GM12878 (cell line): ENCODE measurements around the gene SLC39A11. TPM values are rescaled to one million over a fixed set of nuclear protein-coding genes. Genes with fewer than 3 reads are reported as not detected.

Experiments used
- ATAC-seq: fragments of 200-7000 bp; cut with Tn5 transposase; 3 replicates; pipeline ENCODE4 v1.9.1; 2020; ENCODE audit warnings: mild to moderate bottlenecking, moderate library complexity
- BruUV-seq: library from RNA; stranded (reverse); fragments of 400-500 nt; replicated peaks from 2 replicates; lab custom pipeline; 2021; lab: Mats Ljungman, UMichigan
- CTCF ChIA-PET: fragments of 300-600 bp; sonication (Branson Sonifier 250); formaldehyde crosslinking; extraction: SDS; loops from one replicate; lab custom pipeline; 2021; ENCODE audit warnings: inconsistent platforms; lab: Yijun Ruan, JAX
- POLR2A ChIA-PET: fragments of 350-600 bp; formaldehyde crosslinking; extraction: SDS; loops from one replicate; lab custom pipeline; 2021; ENCODE audit warnings: inconsistent platforms; lab: Charles Lee
- RAD21 ChIA-PET: fragments of 300-600 bp; sonication (Branson Sonifier 250); formaldehyde crosslinking; loops from one replicate; lab custom pipeline; 2023; ENCODE audit warnings: antibody characterized with exemption; ENCODE audit not compliant: unreplicated experiment; lab: Charles Lee
- SMC1A ChIA-PET: fragments of 300-600 bp; sonication (Branson Sonifier 250); formaldehyde crosslinking; loops from one replicate; lab custom pipeline; 2023; ENCODE audit not compliant: unreplicated experiment, uncharacterized antibody; lab: Charles Lee
- DNase-seq: peaks from one replicate; pipeline ENCODE4 v3.0.0-alpha.2; 2011; ENCODE audit warnings: low read depth, low spot score
- FAIRE-seq: peaks from 3 replicates; lab custom pipeline; 2011; peaks lifted over from hg19 to GRCh38; lab: Jason Lieb, UNC
- H2AFZ ChIP-seq: 2 replicates; pipeline ENCODE4 v1.6.0; 2011; ENCODE audit warnings: low read depth, low read length, control low read depth; ENCODE audit not compliant: control insufficient read depth
- H3K27ac ChIP-seq: 2 replicates; pipeline ENCODE4 v1.5.1; 2011; ENCODE audit warnings: control low read depth; ENCODE audit not compliant: control insufficient read depth, insufficient read depth
- H3K27me3 ChIP-seq, 2 experiments: replicated peaks in 1 of 2; 2 replicates each; pipeline versions ENCODE4 v1.6.0 to v1.6.1; 2011; ENCODE audit warnings: low read length in 1 of 2; ENCODE audit not compliant: control insufficient read depth in 2 of 2, insufficient read depth in 2 of 2
- H3K36me3 ChIP-seq, 2 experiments: 2 replicates each; pipeline ENCODE4 v1.5.1; 2011; ENCODE audit warnings: low read length in 1 of 2; ENCODE audit not compliant: control insufficient read depth in 2 of 2, insufficient read depth in 2 of 2
- H3K4me1 ChIP-seq: 2 replicates; pipeline ENCODE4 v1.6.1; 2011; ENCODE audit warnings: mild to moderate bottlenecking, low read length, moderate library complexity, mixed read lengths; ENCODE audit not compliant: control insufficient read depth, insufficient read depth
- H3K4me2 ChIP-seq: 2 replicates; pipeline ENCODE4 v1.6.0; 2011; ENCODE audit warnings: control low read depth; ENCODE audit not compliant: control insufficient read depth, insufficient read depth
- H3K4me3 ChIP-seq: fragments of 200-600 bp; sonication (generic); 2 replicates; pipeline ENCODE4 v1.5.1; 2016
- H3K79me2 ChIP-seq: 2 replicates; pipeline ENCODE4 v1.6.0; 2011; ENCODE audit warnings: low read length; ENCODE audit not compliant: control insufficient read depth, insufficient read depth
- H3K9ac ChIP-seq: 2 replicates; pipeline ENCODE4 v1.8.0; 2011; ENCODE audit warnings: low read length, control low read depth, mixed read lengths; ENCODE audit not compliant: control insufficient read depth, insufficient read depth
- H3K9me3 ChIP-seq: replicated peaks from 3 replicates; pipeline ENCODE4 v1.5.1; 2011; ENCODE audit warnings: mild to moderate bottlenecking, low read length; ENCODE audit not compliant: control insufficient read depth, insufficient read depth
- H4K20me1 ChIP-seq: 2 replicates; pipeline ENCODE4 v1.6.0; 2011; ENCODE audit not compliant: control insufficient read depth, insufficient read depth
- ASH2L ChIP-seq: fragments of 300-600, 200-600 bp; sonication (generic); IDR thresholded peaks from 2 replicates; pipeline ENCODE4 v1.6.1; 2017; ENCODE audit warnings: low read depth, mild to moderate bottlenecking, borderline replicate concordance
- EZH2 ChIP-seq: IDR thresholded peaks from 2 replicates; pipeline ENCODE4 v1.6.1; 2012; ENCODE audit warnings: low read depth, mild to moderate bottlenecking, control low read depth, inconsistent platforms, low read length, borderline replicate concordance; ENCODE audit not compliant: control insufficient read depth
- HCFC1 ChIP-seq: fragments of 150-350 bp; IDR thresholded peaks from 2 replicates; pipeline ENCODE4 v1.6.1; 2014; ENCODE audit warnings: low read length
- MXI1 ChIP-seq: fragments of 150-350 bp; IDR thresholded peaks from 2 replicates; pipeline ENCODE4 v1.6.1; 2011; ENCODE audit warnings: low read depth, mild to moderate bottlenecking, inconsistent platforms, low read length, improper control_type of control experiment
- MYB ChIP-seq: fragments of 150-350 bp; IDR thresholded peaks from 2 replicates; pipeline ENCODE4 v1.6.1; 2014; ENCODE audit warnings: mild to moderate bottlenecking, low read depth, low read length, borderline replicate concordance
- PML ChIP-seq: IDR thresholded peaks from 2 replicates; pipeline ENCODE4 v1.6.1; 2012; ENCODE audit warnings: low read length, inconsistent platforms
- SIX5 ChIP-seq: IDR thresholded peaks from 2 replicates; pipeline ENCODE4 v1.6.1; 2011; ENCODE audit warnings: mild to moderate bottlenecking, low read depth, low read length, moderate library complexity; ENCODE audit not compliant: severe bottlenecking
- SUPT20H ChIP-seq: IDR thresholded peaks from 2 replicates; pipeline ENCODE4 v1.6.1; 2011; ENCODE audit warnings: low read depth, mild to moderate bottlenecking, low read length, moderate library complexity, borderline replicate concordance; ENCODE audit not compliant: control insufficient read depth
- YY1 ChIP-seq: IDR thresholded peaks from 2 replicates; pipeline ENCODE4 v1.6.1; 2011; ENCODE audit warnings: low read depth, mild to moderate bottlenecking, low read length
- ZZZ3 ChIP-seq: IDR thresholded peaks from 2 replicates; pipeline ENCODE4 v1.6.1; 2011; ENCODE audit warnings: low read depth; ENCODE audit not compliant: control insufficient read depth, insufficient read length
- WGBS: methylation state at CpG from one replicate; pipeline ENCODE4 v1.1.6; 2016; ENCODE audit warnings: low lambda C conversion rate; ENCODE audit not compliant: insufficient replicate concordance, insufficient coverage; ENCODE audit errors: missing lambda C conversion rate; 5-methylcytosine and 5-hydroxymethylcytosine counted together
- in situ Hi-C: fragments of 300-500 bp; cut with MboI; formaldehyde crosslinking; loops from 9 replicates; pipeline ENCODE4 v1.14.3; 2018; ENCODE audit warnings: mixed read lengths
- intact Hi-C: fragments of 100-400 bp; cut with micrococcal nuclease; formaldehyde crosslinking; loops from one replicate; pipeline ENCODE4 v1.14.2; 2022; ENCODE audit not compliant: unreplicated experiment
- polyA plus RNA-seq, 11 experiments: library from polyadenylated mRNA; depleted of rRNA in 4 of 11; unstranded in 6 of 11; stranded (reverse) in 5 of 11; fragments of >200 nt; fragmentation: Nextera tagmentation in 4 of 11; fragmentation: Illumina TruSeq in 1 of 11; extraction: Ambion mirVana in 4 of 11; extraction: Trizol in 1 of 11; gene quantifications; 1 replicate in 1 of 11; 2 replicates in 10 of 11; pipeline versions ENCODE4 v1.2.1 to v1.2.3, GENCODE V29; 2011 to 2016; ENCODE audit warnings: inconsistent platforms in 2 of 11, missing spikeins in 2 of 11, low read depth in 1 of 11
- total RNA-seq, 4 experiments: library from RNA; depleted of rRNA in 3 of 4; stranded (reverse); fragments of >200 nt in 3 of 4; fragmentation: Illumina TruSeq in 1 of 4; extraction: Trizol in 1 of 4; gene quantifications; 2 replicates each; pipeline versions ENCODE4 v1.2.1 to v1.2.3, GENCODE V29; 2013 to 2021
- TF ChIP-seq, protein P1 (sequence below): IDR thresholded peaks from 2 replicates; pipeline ENCODE4 v1.6.1; 2012; ENCODE audit warnings: low read depth, low read length, improper control_type of control experiment
- TF ChIP-seq, protein P2 (sequence below): IDR thresholded peaks from 2 replicates; pipeline ENCODE4 v1.6.1; 2012; ENCODE audit warnings: low read depth, low read length, improper control_type of control experiment

The SLC39A11 gene
- total and polyA plus RNA-seq, 10 of the 15 experiments (the other 5 are each of a cell fraction or from before 2014, with no cell fraction given): 8.6 to 23.8 (median 14.0) TPM

DNA sequence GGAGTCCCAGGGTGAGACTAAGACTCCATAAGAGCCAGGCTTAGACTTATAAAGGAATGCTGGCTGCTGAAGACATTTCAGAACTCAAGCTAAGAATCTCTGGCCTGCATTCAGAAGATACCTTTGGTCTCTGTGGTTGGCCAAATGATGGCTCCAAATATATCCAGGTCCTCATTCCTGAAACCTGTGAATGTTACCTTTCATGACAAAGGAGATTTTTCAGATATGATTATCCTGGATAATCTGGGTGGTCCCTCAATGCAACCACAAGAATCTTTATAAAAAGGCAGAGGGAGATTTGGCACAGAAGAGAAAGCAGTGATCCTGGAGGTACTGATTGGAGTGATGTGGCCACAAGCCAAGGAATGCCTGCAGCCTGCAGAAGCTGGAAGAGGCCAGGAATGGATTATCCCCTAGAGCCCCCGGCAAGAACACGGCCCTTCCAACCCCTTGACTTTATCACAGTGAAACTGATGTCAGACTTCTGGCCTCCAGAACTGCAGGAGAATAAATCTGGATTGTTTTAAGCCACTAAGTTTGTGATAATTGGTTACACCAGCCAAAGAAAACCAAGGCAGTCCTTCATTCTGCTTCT is 253.3 kb downstream of the SLC39A11 start:
- no peak overlapping the region for H3K4me3 ChIP-seq
- no peaks in the 10 kb centered on the region for H3K4me1 ChIP-seq
- no peak overlapping the region for H3K9ac ChIP-seq
- H3K9me3 ChIP-seq: no peaks in the 10 kb centered on the region
- no peaks in the 10 kb centered on the region for H3K79me2 ChIP-seq
- no peak for TF ChIP-seq PML
- no peak for TF ChIP-seq SIX5
- no peak for TF ChIP-seq MXI1
- no peak for TF ChIP-seq EZH2
- TF ChIP-seq SUPT20H: no peak
- no peak for TF ChIP-seq ZZZ3
- TF ChIP-seq, protein P1, sequence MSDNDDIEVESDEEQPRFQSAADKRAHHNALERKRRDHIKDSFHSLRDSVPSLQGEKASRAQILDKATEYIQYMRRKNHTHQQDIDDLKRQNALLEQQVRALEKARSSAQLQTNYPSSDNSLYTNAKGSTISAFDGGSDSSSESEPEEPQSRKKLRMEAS: no peak
- TF ChIP-seq, protein P2, sequence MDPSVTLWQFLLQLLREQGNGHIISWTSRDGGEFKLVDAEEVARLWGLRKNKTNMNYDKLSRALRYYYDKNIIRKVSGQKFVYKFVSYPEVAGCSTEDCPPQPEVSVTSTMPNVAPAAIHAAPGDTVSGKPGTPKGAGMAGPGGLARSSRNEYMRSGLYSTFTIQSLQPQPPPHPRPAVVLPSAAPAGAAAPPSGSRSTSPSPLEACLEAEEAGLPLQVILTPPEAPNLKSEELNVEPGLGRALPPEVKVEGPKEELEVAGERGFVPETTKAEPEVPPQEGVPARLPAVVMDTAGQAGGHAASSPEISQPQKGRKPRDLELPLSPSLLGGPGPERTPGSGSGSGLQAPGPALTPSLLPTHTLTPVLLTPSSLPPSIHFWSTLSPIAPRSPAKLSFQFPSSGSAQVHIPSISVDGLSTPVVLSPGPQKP: no peak
- no peak for TF ChIP-seq ASH2L
- no peak for TF ChIP-seq YY1
- no peak for TF ChIP-seq HCFC1
- no peak for TF ChIP-seq MYB
- CTCF ChIA-PET: interaction anchor here (0.6 kb wide), 1 partner anchor 114 kb away, joined by 3 read pairs; no protein-coding TSS in a partner anchor
- RAD21 ChIA-PET: no interaction called here
- POLR2A ChIA-PET: interaction anchor here (0.6 kb wide), 1 partner anchor 863 kb away, joined by 3 read pairs; no protein-coding TSS in a partner anchor
- SMC1A ChIA-PET: interaction anchor here (1.3 kb wide), 1 partner anchor 92 kb away, joined by 3 read pairs; no protein-coding TSS in a partner anchor
- DNase-seq: no peak
- H3K27me3 ChIP-seq: no peaks in the 10 kb centered on the region
- 96% methylated on average over 2 of the region's 2 CpGs for WGBS
- no peak overlapping the region for H3K4me2 ChIP-seq
- no peak overlapping the region for H3K27ac ChIP-seq
- intact Hi-C loops: no loop called here
- BruUV-seq: no TSS peak
- 0 out of 4 replicates have a peak, but pooled peaks cover 0 to 2% of the 10 kb centered on the region in 2 experiments for H3K36me3 ChIP-seq
- in situ Hi-C loops: no loop called here
- H4K20me1 ChIP-seq: no peaks in the 10 kb centered on the region
- H2AFZ ChIP-seq: no peak overlapping the region
- no peak for ATAC-seq
- no peak for FAIRE-seq
